HG03565 (cell line): Measurements from ENCODE around the gene D2HGDH.
"Not testable (repeated sequence)": the region's sequence is repeated elsewhere in the genome, so short reads cannot be mapped to it uniquely, and the experiment has no call there.

Experiments
- ATAC-seq: cut with Tn5 transposase; IDR thresholded peaks from one replicate; pipeline ENCODE4 v1.9.1; 2021; ENCODE audit warnings: mild to moderate bottlenecking, moderate library complexity; ENCODE audit not compliant: unreplicated experiment

The D2HGDH gene

DNA sequence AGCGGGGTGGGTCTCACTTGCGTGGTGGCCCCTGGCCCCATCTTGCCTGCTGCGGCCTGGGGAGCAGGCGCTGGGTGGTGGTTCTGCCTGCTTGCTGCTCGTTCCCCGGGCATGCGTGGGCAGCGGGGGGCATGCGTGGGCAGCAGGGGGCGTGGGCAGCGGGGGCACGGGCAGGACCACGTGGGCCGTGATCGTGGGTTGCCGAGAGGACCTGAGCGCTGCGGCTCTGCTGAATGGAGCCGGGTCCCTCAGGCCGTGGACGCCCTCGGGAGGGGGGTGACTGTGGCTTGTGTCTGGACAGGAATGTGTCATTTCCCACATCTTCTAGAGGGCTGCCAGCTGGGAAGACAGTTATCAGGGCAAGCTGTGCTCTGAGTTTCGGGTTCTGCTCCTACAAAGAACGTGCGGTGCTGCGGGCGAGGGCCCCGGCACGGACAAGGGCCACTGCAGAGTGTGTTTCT is 33.9 kb downstream of the D2HGDH start:
- no peak for ATAC-seq

DNA sequence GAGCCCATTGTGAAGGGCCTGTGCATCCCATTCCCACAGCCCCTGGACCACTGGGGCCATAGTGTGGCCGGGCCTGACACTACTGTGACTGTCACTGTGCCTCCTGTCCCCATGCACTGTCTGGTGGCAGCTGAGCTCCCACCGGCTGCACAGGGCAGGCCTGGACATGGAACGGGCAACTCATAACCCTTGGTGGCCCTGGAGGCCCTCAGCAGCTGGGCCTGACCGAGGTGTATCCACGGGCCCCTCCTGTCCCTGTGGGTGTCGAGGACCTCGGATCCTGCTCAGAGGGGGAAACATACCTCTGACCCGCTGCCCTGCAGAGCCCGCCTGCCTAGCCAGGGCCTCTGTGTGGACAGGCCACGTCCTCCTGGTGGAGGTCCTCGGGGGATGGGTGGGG is 34.4 kb downstream of the D2HGDH start:
- no peak for ATAC-seq

DNA sequence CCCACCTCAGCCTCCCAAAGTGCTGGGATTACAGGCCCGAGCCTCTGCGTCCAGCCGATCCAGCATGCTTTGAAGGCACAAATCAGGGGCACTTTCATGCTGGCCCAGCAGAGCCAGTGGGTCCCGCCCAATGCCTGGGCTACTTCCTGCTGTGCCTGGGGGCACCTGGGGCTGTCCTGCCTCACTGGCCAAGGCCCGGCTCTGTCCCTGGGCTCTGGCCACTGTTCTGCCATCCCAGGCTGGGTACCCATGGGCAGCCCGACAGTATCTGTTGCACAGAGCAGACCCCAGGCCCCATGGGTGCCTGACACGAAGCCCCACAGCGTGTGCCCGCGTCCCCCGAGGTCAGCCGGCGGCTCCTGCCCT is 35.4 kb downstream of the D2HGDH start:
- ATAC-seq, result no peak

DNA sequence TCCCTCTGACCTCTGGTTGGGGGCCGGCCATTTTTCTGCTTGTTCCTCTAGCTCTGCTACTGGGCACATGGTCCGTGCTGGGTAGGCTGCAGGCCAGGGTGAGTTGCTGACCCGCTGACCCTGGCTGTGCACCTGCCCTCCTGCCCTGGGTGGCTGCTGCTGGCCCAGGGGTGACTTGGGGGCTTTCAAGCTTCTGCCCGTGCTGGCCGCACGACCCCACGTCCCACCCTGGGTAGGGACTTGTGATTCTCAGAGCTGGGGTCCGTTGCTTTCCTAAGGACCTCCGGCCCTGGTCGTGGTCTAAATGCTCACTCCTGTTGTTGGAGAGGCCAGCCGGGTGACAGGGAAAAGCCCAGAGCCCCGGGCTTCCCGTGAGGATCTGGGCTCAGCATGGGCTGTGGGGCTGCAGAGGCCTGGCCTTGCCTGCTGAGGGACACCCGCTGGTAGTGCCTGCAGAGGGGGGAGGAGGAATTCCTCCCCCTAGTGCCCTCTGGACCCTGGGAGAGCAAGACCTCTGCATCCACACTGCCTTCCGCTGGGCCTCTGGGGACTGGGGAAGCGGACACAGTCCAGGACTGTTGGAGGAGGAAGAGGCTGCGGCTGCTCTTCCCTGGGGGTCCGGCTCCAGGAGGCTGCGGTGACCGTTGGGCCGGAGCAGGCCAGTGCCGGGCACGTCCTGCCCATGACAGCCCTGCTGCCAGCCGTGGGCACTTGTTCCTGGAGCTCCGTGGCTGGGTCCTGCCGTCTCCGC is 35.9 kb downstream of the D2HGDH start:
- ATAC-seq, result no peak

DNA sequence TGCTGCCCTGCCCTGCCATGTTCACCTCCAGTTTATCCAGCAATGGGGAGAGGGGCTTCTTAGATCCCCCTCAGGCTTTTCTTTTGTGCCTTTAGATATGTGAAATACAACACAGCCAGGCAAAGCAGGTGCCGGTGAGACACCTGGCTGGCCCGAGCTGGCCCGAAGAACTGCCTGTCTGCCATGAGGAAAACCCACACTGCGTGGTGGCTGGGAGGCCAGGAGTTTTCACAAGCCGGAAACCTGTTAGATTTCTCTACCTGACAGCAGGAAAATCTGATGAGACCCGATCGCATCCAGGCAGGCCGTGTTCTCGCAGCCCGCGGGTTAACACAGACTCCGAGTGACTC is 36.5 kb downstream of the D2HGDH start:
- ATAC-seq, result no peak

DNA sequence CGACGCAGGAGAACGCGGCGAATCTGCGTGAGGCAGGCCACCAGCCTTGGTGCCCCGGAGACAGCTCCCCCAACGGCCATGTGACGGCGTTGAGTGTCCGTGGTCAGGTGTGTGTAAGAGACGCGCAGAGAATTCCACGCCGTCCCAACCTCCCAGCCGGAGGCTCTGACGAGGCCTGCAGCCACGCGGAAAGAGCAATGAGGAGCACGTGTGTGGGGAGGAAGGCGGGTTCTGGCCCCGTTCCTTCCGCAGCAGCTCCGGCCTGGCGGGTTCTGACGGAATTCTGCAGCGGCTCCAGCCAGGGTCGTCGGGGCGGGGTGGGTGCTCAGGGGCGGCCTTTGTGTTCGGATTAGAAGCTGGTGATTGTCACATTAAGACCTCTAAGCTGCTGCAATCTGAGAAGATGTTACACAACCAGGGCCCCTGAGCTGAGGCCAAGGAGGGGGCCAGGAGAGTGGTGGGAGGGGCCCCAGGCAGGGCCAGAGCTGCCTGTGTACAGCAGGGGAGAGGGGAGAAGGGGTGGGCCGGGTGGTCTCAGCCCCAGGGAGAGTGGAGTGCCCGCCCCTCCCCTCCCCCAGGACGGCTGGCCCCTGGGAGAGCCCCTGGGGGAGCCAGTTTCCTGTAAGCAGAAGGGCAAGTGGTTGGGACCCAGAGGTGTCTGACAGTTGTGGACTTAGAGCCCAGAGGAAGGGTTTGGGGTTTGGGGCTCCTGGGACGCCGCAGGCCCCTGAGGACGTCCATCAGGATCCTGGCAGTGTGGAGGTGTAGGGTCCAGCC is 37.0 kb downstream of the D2HGDH start:
- ATAC-seq, result no peak

DNA sequence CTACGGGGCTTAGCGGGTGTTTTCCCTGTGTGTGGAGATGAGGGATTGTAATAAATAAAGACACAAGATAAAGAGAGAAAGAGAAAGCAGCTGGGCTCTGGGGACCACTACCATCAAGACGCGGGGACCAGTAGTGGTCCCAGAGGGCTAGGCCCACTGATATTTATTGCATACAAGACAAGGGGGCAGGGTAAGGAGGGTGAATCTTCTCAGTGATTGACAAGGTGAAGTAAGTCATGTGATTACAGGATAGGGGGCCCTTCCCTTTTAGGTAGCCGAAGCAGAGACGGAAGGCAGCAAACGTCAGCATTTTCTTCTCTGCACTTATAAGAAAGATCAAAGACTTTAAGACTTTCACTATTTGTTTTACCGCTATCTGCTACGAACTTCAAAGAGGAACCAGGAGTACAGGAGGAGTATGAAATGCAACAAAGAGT is 37.7 kb downstream of the D2HGDH start:
- no peak for ATAC-seq

DNA sequence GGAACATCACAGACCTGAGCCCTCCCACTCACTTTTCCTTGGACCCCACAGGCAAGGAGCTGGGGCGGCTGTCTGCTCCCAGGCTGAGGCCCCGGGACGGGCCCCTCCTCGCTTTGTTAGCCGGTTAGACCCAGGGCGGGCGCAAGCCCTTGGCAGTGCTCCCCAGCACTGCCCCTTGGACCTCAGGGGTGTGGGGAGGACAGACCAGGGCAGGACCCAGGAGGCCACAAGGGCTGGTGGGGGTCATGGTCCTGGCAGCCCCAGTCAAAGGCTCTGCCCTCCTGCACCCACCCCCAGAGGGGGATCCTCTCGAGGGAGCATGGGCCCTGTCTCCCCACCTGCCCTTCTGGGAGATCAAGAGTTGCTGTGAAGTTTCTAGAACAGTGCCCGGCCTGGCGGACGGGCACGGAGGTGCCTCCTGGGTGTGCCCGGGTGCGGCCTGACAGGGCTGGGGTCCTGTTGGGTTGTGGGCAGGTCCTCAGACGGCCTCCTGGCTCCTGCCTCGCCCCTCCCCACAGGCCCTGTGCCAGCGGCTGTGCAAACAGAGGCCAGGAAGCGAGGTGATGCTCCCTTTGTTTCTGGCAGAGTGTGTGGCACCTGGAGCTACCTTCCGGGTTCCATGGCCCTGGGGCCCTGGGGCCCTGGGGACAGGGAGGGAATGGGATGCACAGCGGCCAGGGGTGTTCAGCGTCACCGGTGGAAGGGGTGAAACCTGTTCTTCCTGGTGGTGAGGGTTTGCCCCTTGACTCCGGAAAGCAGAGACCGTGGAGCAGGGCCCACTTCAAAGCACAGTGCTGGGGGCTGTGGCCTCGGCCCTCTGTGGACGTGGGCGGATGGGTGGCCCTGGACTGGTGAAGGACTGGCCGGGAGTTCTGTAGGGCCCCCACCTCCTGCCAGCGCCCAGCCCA is 39.3 kb downstream of the D2HGDH start:
- no peak for ATAC-seq

DNA sequence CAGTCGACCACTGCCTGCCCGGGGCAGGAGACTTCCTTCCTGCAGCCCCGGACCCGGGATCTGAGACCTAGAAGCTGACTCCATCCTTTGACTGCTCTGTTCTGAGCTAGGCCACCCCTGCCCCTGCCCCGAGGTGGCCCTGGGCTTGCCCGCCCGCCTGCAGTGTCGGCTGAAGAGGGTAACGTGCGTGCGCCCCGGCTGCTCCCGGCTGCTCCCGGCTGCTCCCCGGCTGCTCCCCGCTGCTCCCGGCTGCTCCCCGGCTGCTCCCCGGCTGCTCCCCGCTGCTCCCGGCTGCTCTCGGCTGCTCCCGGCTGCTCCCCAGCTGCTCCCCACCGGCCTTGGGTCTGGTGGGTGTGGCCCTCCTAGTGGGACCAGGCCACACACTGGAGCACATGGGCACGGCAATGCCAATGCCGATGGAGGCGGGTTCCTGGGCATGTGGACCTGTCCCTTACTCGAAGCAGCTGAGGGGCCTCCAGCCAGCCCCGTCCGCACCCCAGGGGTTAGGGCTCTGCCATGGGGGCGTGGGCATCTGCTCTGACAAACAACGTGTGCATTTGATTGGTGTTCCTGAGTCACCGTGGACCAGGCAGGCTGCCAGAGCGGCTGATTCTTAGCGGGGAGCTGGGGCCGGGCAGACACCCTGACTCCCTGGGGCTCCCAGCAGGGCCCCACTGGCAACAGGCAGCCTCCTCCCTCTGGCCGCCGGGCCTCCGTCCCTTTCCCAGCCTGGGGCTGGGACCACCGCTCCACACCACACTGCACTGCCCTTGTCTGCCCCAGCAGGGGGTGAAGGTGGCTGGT is 40.2 kb downstream of the D2HGDH start:
- ATAC-seq, result no peak

DNA sequence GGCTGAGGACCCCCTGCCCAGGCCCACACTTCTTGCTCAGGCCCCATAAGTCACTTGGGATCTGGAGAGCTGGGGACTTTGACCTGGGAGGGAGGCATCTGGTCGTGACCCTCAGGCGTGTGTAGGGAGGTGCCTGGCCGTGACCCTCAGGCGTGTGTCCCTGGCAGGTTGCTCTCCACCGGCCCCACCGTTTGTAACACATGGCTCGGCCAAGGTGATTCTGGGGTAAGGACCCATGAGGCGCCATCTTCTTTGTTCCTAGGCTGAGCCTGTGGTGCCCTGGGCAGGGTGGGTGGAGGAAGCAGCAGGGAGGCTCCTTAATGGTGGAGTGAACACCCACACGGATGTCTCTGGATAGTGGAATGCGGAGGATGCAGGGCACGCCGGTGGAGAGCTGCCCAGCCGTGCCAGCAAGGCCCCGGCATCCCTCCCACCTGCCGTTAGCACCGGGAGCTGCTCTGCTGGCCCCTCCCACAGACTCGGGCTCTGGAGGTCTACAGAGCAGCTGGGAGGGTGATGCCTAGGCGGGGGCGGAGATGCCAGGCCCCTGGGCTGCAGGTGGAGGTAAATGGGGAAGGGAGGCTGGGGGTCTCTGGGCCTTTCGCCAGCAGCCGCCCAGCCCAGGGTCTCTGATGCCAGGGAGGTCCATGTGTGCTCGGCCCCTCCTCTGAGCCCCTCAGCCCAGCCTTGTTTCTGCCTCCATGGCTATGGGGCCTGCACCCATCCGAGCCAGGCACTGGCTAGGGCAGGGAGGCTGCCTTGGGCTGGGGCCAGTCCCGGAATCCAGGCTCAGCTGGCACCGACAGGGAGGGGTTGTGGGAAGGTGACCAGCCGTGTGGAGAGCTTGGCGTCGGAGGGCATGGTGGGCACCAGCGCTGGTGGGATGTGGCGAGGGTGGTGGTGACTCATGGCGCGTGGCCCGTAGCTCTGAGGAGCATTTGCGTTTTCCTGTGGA is 41.1 kb downstream of the D2HGDH start:
- ATAC-seq, result no peak

DNA sequence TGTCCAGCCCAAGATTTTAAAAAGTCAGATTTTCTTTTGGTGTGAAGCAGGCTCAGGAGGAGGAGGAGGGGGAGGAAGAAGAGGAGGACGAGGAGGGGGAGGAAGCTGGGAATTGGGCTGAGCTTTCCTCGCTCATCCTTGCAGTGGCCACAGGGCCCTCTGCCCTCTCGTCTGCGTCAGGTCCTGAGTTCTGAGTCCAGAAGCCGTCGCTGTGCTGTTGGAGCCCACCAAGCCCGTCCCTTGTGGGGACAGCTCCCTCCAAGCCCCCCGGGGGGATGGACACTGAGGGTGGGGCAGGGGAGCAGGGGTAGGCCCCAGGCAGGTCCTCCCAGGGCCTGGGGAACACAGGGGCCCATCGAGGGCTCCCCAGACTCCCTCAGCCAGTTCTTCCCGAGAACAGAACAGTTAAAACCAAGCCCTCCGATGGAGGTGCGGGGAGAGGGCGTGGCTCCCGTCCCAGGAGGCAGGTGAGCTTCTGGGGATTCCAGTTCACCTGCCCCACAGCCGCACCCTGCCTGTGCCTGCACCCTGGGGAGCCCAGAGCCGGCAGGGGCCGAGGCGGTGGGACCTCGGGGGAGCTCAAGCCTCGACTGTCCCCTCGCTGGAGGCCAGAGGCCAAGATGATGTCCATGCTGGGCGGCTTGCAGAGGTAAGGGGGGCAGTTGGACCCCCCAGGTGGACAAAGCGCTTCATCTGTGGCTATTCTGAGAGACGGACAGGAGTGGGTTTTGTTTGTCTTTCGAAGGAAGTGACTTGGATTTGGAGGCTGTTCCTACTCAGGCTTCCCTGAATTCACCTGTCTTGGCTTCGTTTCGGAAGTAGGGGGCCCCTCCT is 42.1 kb downstream of the D2HGDH start, which contains the start of gene GAL3ST2:
GAL3ST2 (plus strand) TSS at position 487 of the 834 bp plus-strand sequence; CDS start at position 621, 134 bp downstream.
- no peak for ATAC-seq

DNA sequence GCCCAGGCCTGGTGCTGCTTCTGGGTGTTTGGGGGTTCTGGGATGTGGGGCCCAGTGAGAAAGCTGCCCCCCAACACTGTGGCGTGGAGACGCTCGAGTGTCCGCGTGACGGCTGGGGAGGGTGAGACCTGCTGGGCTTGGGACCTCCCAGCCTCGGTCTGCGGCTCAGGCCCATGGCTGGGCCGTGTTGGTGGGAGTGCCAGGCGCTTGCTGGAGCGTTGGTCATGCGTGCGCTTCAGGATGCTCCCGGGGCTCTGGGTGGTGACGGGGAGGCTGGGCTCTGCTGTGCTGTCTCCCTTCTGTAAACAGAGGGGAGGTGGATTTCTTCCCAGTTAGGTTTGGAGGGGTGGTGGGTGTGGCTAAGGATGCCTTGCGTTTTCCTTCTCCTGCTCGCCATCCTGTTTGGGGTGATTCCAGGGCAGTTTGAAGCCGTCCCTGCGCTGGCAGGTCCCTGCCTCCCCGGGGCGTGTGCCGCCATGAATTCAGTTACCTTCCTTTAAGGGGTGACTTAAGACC is 42.8 kb downstream of the D2HGDH start:
- no peak for ATAC-seq

DNA sequence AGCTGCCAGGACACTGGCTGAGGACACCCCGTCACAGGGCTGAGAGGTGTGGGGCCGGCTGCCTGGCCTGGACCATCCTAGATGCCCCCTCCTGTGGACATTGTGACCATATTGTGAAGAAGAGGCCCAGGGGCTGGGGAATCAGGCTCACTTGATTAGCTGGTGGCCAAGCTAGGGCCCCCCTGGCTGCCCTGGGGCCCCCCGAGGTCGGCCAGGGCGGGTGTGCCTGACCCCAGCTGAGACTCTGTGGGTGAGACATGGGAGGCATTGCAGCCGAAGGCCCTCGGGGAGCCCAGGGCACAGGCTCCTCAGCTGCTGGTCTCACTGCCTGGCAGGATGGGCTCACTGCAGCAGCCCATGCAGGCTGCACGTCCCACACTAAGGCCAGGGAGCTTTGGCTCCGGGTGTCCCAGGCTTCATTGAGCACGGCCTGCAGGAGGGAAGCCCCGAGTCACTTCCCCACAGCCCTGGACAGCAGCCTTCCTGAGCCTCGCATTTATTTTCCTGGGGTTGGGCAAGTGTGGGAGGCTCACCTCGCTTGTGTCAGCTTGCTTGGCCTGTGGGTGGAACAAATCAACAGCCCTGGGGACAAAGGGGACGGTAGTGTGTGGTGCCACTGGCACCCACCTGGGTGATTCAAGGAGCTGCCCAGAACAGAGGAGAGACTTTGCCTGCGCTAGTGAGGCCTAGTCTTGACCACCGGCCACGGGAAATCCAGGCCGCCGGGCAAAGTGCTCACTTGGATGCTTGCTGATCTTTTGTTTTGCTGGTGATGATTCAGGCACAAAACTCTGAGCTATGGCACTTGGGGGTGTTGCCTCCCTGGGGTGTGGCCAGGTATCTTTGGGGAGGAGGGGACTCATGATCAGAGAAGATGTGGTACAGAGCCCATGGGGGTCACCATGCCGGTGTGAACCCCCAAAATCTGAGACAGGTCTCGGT is 43.5 kb downstream of the D2HGDH start:
- no peak for ATAC-seq

DNA sequence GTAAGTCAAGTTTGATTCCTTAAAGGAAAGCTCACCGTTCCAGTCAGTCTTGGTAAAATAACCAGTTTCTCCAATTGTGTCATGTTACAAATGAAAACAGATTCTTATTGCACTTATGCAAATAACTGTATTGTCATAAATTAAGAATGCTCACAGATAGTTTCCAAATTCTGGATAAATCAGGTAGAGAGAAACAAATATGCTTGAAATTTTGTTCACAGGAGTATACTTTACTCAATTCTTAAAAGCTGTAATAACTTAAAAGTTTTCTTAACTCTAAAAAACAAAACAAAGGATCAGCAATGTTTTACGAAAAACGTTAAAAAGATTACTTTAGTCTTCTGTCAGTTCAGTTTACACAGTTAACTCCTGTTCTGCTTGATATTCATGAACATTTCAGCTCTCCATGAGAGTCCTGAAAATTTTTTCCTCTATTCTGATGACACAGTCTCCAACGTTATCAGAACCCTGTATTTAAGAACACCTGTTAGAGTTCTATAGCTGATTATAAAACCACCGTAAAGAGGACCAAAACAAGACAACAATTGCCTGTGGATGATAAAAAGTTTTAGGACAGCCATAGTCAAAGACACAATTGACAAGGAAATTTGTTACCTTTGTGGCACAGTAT is 46.6 kb downstream of the D2HGDH start:
- no peak for ATAC-seq

DNA sequence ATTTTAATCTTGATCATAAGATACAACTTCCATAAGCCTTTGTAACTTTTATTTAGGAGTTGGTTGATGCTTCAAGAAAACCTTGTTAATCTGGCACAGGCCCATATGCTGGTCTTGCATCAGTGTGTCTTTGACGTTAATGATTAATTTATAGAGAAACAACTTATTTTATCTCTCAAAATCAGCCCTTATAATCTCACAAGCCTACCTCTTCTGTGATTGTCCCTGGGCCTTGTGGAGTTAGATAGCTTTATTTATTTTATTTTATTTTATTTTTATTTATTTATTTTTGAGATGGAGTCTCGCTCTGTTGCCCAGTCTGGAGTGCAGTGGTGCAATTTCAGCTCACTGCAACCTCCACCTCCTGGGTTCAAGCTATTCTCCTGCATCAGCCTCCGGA is 47.6 kb downstream of the D2HGDH start:
- not testable (repeated sequence) for ATAC-seq

DNA sequence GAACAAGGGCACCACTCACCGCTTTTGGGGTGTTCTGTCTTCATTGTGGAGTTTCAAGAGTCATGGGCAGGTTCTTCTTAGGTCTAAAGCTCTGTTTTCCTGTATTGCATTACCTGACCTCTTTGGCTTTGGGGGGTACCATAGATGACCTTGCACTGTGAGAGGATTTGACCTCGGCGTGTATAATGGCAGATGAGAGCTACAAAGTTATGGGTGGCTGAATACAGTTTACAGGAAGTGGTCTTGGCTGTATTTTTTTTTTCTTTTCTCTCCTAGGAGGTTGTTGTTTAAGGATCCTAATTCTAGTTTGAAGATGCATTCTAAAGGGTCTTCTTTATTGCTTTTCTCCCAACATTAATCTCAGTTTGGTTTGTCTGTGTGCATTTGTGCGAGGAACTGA is 53.7 kb downstream of the D2HGDH start:
- no peak for ATAC-seq

DNA sequence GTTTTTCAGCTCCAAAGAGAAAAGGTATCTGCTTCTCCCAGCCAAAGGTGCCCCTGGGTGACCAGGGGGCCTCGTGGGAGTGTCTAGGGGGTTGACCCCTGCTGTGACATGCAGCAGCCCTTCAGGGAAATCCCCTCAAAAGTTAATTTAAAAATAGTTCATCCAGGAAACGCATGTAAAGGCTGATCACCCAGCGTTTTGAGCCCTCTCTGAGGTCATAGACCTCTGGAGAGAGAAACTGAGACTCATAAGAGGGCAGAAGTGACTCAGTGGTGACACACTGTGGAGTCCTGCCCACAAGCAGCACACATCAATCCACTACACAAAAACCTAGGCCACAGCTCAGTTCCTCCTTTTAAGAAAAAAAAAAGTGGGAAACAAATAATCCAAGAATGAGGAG is 54.1 kb downstream of the D2HGDH start:
- no peak for ATAC-seq
